Measurements from ENCODE around the gene RELB. TPM values are rescaled to one million over a fixed set of nuclear protein-coding genes. Genes with fewer than 3 reads are reported as not detected.

The RELB gene
- total and polyA plus RNA-seq, 2 of the 4 experiments (the other 2 are of a cell fraction): 5.0 to 17.2 TPM

DNA sequence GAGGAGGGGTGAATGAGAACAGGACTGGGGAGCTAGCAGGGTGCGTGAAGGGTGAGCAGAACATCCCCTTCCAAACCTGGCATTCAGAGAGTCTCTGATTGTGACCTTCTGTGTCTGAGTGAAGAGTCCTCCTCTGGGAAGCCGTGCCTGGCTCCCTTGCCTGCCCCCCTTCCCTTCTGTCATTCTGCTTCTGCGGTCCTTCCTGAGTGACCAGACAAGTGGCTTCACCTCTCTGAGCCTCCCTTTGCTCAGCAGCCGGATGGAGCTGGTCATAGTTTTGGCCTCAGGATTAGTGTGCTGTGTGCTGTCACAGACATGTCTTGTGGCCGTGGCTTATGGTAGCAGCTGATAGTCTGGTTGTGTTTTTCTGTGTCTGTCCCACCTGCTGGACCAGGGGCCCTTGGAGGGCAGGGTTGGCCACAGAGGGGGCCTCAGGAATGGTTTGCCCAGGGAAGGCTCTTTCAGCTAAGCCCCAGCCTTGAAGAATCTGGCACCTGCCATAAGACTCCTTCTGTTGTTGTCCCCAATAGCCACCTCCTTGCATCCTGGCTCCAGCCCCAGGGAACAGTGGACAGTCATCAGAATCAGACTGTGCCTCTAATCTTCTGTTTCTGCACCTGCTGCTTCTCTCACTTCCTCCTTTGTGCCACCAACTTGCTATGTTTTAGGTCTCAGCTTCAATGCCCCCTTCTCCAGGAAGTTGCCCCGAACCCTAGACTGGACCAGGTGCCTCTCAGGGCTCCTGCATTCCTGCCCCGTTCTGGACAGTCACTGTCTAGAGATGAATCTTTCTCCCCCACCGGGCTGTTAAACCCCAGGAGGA is 40.1 kb upstream of the RELB start:
- Histone ChIP-seq H3K18ac (ENCODE audit: low read depth, low read length) (no peak overlapping the region), H3K9me3 (ENCODE audit: control insufficient read depth, insufficient read depth, low read length) (no peaks in the 10 kb centered on the region), H2BK5ac (ENCODE audit: low read depth, low read length, poor library complexity, severe bottlenecking) (no peak overlapping the region), H3K36me3 (ENCODE audit: control insufficient read depth, insufficient read depth, low read length) (peaks cover 23% of the 10 kb centered on the region), H2BK15ac (ENCODE audit: low read depth, low read length) (no peak overlapping the region), H3K23ac (ENCODE audit: low read depth, low read length) (no peak overlapping the region), H2BK20ac (ENCODE audit: low read depth, low read length) (no peak overlapping the region), H3K4me2 (ENCODE audit: low read depth, low read length) (no peak overlapping the region), H4K5ac (ENCODE audit: low read depth, low read length) (no peak overlapping the region), H3K4me1 (ENCODE audit: control insufficient read depth, insufficient read depth, low read length) (peaks cover 5% of the 10 kb centered on the region), H2AK5ac (ENCODE audit: low read depth, low read length) (no peak overlapping the region), H4K91ac (ENCODE audit: insufficient read depth, low read depth, low read length) (no peak overlapping the region), H3K27me3 (ENCODE audit: control insufficient read depth, insufficient read depth, low read length) (no peaks in the 10 kb centered on the region), H2AFZ (replicated peaks; ENCODE audit: low read length, poor library complexity) (no peak overlapping the region), H3K14ac (replicated peaks; ENCODE audit: low read depth, low read length) (no peak overlapping the region), H3K4ac (ENCODE audit: low read depth, low read length) (no peak overlapping the region), H3K4me3 (ENCODE audit: insufficient read depth, low read depth, low read length) (no peak overlapping the region), H3K56ac (ENCODE audit: extremely low read depth, insufficient read depth, low read length) (no peak overlapping the region), H2BK120ac (ENCODE audit: low read depth, low read length) (no peak overlapping the region), H3K9me1 (ENCODE audit: insufficient read depth, low read length) (peaks cover 7% of the 10 kb centered on the region; the same call in 1 of the 2 replicates), H4K8ac (ENCODE audit: low read depth in 2 of 2, low read length in 2 of 2) (no peak overlapping the region), H2AK9ac (replicated peaks; ENCODE audit: low read depth, low read length, poor library complexity) (no peak overlapping the region), H4K20me1 (ENCODE audit: insufficient read depth, low read length) (peaks cover 57% of the 10 kb centered on the region), H3K27ac (ENCODE audit: insufficient read depth, low read length) (no peak overlapping the region), H3K9ac (ENCODE audit: low read depth, low read length) (no peak overlapping the region), H3K79me1 (ENCODE audit: low read depth in 1 of 2, low read length in 2 of 2) (peaks cover 15 to 68% of the 10 kb centered on the region in 2 experiments)
- dilution Hi-C loops (cut with HindIII; ENCODE audit: low sequenced_read_pairs, unreplicated experiment) (no loop called here), intact Hi-C loops (cut with micrococcal nuclease) (no loop called here), in situ Hi-C loops (cut with MboI; ENCODE audit: low sequenced_read_pairs) (no loop called here)
- DNase-seq (no peak), ATAC-seq (ENCODE audit: low read depth) (no peak)
- ChIA-PET POLR2A (ENCODE audit: unreplicated experiment) (interaction anchor here (0.6 kb wide), 1 partner anchor 13 kb away, joined by 3 read pairs; no protein-coding TSS in a partner anchor), CTCF (no interaction called here)
- TF ChIP-seq CEBPB (IDR thresholded peaks at IDR 0.05; ENCODE audit: low read depth, low read length) (no peak), MXI1 (IDR thresholded peaks at IDR 0.05; ENCODE audit: borderline replicate concordance, low read depth, low read length) (no peak), RFX5 (IDR thresholded peaks at IDR 0.05; ENCODE audit: low read depth, low read length) (no peak), RAD21 (IDR thresholded peaks at IDR 0.05; ENCODE audit: low read length) (no peak), BHLHE40 (IDR thresholded peaks at IDR 0.05; ENCODE audit: low read depth, low read length) (no peak), RCOR1 (IDR thresholded peaks at IDR 0.05; ENCODE audit: insufficient replicate concordance, low read length) (no peak), NFE2L2 (IDR thresholded peaks at IDR 0.05; ENCODE audit: low read depth, low read length) (no peak)
- 100% methylated on average over 2 of the region's 8 CpGs; no CpG with 5 or more reads in 1 of the 2 experiments for WGBS, 2 experiments (ENCODE audit: extremely low coverage in 2 of 2, insufficient read length in 1 of 2)
- no TSS peak for BruUV-seq (replicated peaks)

Data from IMR-90 (cell line).